GM12875 (cell line): ENCODE measurements around the gene C1orf174.

Experiments
- H3K4me3 ChIP-seq: one replicate; pipeline ENCODE4 v1.5.1; 2011; ENCODE audit warnings: low read depth, low read length, control low read depth
- TF ChIP-seq, protein P1 (sequence below): IDR thresholded peaks from 2 replicates; pipeline ENCODE4 v1.5.1; 2011; ENCODE audit warnings: low read depth, mild to moderate bottlenecking, control low read depth, inconsistent platforms, low read length, moderate library complexity, borderline replicate concordance; ENCODE audit not compliant: insufficient read depth

Gene C1orf174

DNA sequence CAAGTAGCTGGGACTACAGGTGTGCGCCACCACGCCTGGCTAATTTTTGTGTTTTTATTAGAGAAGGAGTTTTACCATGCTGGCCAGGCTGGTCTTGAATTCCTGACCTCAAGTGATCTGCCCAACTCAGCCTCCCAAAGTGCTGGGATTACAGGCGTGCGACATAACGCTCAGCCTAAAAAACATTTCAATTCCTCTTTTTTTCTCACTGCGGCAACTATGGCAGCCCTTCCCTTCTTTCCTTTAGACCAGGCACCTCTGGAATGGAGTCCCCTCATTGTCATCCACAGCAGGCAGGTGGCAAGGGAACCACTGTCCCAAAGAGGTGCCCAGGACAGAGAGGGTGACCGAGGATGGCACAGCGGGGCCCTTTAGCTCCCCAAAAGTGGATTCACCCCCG, 57.2 kb downstream of the C1orf174 start:
- H3K4me3 ChIP-seq, result no peak overlapping the region
- TF ChIP-seq, protein P1, sequence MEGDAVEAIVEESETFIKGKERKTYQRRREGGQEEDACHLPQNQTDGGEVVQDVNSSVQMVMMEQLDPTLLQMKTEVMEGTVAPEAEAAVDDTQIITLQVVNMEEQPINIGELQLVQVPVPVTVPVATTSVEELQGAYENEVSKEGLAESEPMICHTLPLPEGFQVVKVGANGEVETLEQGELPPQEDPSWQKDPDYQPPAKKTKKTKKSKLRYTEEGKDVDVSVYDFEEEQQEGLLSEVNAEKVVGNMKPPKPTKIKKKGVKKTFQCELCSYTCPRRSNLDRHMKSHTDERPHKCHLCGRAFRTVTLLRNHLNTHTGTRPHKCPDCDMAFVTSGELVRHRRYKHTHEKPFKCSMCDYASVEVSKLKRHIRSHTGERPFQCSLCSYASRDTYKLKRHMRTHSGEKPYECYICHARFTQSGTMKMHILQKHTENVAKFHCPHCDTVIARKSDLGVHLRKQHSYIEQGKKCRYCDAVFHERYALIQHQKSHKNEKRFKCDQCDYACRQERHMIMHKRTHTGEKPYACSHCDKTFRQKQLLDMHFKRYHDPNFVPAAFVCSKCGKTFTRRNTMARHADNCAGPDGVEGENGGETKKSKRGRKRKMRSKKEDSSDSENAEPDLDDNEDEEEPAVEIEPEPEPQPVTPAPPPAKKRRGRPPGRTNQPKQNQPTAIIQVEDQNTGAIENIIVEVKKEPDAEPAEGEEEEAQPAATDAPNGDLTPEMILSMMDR, result no peak

DNA sequence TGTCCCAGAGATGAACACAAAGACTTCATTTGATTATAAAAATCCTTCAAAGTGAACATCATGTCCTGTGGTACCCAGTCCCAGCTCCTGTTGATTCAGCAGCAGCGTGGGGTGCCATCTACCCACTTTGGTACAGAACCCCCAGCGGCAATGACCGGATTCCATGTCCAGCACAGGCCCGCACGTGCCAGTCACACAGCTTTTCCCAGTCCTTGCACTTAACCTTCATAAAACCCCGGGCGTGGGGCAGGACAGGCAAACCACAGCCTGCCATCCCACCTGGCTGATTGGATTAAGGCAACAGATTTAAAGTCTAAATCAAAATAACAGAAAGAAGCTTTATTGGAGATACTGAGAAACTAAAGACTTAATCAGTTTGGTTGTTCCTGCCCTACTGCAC, 58.6 kb downstream of the C1orf174 start:
- TF ChIP-seq, protein P1, result no peak
- H3K4me3 ChIP-seq, result no peak overlapping the region
